Measurements from ENCODE around the gene PDSS1.
"Not testable (repeated sequence)": the region's sequence is repeated elsewhere in the genome, so short reads cannot be mapped to it uniquely, and the experiment has no call there.

The PDSS1 gene

DNA sequence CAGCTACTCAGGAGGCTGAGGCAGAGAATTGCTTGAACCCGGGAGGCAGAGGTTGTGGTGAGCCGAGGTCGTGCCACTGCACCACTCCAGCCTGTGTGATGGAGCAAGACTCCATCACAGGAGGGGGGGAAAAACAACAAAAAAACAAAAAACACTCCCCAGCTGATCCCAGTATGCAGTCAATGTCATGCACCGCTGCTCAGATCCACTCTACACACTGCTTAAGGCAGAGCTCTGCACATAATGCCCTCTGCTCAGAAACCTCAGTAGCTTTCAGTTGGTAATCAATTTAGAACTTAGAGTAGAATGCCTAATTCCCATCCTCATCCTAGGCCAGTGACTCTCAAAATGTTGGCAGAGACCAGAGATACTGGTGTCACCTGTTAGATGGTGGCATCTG is 43.9 kb downstream of the PDSS1 start:
- no peak for DNase-seq

DNA sequence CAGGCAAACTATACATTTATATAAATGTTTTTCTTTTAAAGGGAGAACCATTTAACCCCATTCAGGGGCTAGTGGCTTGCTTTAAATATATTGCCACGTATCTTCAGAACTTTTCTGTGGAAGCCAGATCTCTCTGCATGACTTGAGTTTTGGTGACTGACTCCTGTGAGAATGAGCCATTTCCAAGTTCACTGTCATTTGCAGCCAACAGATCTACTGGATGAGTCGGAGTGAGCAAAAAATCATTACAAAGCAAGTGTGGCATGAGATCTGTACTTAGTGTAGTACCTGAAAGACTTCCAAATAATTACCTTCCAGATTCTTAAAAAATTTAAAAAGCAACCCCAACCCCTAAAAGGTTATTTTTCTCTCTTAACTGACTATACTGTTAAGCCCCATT is 45.6 kb downstream of the PDSS1 start:
- DNase-seq = no peak

DNA sequence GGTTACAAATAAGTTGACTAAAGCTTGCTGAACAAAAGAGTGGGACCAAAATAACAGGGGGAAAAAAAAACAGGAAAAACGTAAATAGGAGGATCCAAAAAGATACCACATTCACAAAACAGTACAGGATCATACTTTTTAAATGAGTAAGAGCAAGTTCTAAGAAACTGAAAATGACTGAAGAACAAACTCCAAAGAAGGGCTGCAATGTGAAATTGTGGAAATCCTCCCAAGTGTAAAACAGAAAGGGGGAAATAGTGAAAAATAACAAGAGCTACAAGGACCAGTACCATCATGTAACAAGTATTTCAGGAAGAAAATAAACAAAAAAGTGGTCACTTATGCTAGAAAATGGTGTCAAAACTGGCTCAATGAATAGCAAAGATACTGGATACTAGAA is 46.3 kb downstream of the PDSS1 start:
- no peak for DNase-seq

DNA sequence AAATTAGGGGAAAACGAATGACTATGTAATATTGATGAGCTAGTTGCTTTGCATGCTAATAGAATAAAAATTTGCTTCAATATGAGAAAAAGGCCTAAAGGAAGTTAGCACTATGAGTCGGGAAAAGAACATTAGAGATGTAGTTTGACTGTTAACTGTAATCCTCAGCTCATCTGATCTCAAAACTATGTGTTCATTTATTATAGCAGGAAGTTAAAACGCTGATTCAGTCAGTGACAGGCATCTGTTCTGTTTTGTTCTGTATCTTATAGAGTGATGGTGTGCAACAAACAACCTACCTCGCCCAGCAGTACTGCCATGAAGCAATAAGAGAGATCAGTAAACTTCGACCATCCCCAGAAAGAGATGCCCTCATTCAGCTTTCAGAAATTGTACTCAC is 48.6 kb downstream of the PDSS1 start:
- no peak for DNase-seq

DNA sequence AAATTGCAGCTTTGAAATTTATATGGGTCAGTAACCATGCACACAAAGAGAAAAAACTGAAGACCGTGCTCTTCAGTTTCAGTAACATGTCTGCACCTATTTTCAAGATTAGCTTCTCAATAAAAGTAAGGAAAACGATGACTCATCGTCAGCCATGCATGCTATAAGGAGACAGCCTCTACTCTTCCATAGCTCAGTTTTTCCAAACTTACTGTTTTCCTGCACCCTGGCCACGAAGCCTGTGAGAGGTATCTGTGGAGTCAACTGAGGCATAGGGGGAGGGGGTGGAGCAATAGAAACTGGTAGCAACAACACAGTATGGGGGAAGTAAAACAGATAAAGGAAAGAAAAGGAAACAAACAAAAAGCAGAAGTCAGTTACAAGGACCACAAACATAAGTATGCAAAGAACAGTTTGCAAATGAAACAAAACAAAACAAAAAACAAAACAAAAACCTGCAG is 58.0 kb downstream of the PDSS1 start:
- no peak for DNase-seq

DNA sequence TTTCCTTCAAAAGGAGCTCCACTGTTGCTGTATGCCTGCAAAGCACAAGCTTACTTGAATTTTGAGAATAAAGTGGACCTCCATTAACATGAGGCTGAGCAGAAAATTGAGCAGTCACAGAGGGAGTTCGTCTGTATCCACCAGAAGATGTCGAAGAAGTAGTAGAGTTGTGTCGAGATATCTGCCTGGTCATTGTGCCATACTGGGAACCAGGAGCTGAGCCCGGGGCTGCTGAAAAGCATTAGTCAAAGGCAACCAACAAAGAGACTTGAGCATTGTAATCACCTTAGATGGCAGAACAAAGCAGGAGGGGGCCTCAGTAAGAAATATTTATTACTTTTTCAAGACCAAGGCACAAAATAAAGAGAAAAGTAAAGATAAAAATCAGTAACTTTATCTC is 61.5 kb downstream of the PDSS1 start:
- no peak for DNase-seq

DNA sequence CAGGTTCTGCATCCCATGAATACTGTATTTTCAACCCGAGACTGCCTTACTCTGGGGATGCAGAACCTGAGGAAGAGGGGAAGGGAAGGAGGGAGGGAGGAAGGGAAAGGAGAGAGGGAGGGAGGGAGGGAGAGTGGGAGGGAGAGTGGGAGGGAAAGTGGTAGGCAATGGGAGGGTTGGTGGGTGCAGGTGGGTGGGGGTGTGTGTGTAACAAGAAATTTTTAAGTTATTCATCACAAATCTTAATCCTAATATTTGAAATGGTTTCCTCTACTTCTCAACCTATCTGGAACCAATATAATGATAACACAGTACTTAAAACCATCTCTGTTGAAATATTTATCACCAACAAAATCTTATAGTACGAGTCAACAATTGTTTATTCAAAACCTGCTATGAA is 68.0 kb downstream of the PDSS1 start:
- DNase-seq = no peak

DNA sequence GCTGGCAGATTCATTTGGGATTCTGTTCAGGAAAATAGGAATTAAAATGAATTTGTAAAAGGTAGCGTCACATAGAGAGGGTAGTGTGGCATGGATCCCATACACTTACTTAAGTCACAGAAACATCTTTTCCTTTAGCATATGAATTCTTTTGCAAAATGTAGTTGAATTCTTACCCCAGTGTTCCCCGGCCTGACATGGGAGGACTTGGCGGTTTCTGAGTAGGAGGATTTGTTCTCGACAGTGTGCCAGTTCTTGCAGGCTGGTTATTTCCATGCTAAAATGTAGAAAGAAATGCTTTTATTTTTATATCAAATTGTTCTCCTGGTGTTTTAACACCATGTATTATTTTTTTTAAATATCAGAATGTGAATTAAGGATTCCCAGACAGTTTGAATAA is 72.6 kb downstream of the PDSS1 start:
- no peak for DNase-seq

DNA sequence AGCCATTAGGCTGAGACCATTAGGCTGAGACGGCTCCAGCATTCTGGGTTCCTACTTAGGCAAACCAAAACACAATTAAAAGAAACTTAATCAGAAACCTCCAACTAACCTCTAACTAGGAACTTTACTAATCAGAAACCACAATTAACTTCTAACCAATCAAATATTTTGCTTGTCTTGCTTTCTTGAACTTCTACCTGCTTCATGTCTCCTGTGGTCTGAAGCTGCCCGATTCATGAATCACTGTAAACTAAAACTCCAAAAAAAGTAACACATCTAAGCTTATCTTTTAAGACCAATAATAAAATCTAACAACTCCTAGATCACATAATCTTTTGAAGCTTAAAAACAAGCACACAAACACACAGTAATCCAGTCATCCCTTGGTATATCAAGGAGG is 76.1 kb downstream of the PDSS1 start:
- DNase-seq = no peak

DNA sequence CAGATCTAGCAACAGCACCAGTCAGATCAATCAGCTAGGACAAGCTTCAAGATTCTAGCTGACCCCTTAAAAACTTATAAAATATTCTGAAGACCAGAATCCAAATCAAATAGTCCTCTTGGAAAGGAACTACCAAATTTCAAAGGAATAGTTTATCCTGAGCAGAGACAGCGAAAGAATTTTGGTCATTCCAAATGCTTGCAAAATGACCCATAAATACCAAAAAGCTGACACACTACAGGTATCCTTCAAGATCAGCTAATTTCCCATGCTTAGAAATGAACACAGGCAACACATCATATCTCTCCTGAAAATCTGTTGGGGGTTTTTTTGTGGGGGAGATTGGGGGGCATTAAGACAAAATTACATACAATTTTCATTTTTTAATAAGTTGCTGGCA is 78.8 kb downstream of the PDSS1 start:
- DNase-seq = no peak

DNA sequence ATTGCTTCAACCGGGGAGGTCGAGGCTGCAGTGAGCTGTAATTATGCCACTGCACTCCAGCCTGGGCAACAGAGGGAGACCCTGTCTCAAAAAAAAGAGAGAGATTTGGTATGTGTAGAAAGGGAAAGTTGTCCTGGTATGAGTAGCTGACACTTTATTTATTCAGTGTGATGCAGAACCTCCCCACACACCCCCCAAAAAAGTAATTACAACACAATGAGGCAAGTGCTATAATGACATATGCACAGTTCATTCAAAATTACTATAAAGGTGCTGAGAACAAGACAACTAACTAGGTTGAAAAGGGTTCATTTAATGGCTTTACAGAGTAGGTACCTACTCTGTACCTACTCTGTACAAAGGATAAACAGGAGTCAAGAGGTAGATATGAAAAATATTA is 80.2 kb downstream of the PDSS1 start:
- DNase-seq = no peak

DNA sequence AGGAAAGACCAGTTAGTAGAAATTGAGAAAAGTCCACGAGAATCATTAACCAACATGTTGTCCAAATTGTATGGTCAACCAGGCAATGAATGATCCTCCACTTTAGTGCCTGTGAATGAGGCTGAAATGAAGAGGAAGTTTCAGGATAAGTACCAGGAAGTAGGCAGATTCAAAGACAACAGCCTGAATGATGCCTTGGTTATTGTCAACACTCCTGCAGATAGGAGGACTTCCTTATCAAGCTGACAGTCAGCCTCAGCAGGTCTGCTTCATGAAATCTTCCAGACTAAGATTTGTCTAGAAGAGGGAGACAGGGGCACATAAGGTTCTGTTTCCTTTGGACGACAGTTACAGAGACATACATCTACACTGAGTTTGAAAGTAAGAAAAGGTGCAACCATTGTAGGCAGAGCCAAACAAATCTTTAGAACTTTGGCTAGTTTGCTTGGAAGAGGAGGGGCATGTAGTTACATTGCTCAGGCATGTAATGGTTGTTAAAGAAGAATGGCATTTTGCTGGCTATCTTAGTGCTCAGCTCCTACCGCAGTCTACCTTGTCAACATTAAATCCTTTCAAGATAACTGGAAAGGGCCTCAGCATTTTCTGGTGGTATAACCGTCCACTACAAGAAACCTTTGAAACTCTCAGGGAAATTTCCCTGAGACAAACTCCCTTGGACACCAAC is 81.8 kb downstream of the PDSS1 start:
- no peak for DNase-seq

DNA sequence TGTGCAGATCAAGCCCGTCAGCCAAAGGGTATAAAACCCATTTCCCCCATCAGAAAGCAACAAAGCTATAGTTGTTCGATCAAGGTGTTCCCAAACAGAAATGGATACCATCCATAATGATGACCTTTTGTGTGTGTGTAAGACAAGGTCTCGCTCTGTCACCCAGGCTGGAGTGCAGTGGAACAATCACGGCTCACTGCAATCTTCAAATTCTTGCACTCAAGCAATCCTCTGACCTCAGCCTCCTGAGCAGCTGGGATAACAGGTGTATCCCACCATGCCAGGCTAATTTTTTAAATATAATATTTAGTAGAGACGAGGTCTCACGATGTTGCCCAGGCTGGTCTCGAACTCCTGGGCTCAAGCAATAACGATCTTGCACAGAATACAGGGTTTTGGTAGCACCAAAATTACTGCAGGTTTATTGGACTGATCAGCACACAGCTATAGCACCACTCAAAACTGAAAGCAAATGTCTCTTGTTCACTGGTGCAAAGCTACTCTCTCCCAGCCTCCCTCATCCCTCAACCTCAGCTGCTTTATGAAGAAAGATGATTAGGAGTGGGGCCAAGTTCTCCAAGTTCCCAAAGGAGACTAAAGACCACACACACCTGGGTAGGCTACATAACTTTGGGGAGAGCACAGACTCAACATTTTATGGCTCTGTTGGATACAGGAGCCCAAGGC is 82.7 kb downstream of the PDSS1 start:
- DNase-seq = no peak

DNA sequence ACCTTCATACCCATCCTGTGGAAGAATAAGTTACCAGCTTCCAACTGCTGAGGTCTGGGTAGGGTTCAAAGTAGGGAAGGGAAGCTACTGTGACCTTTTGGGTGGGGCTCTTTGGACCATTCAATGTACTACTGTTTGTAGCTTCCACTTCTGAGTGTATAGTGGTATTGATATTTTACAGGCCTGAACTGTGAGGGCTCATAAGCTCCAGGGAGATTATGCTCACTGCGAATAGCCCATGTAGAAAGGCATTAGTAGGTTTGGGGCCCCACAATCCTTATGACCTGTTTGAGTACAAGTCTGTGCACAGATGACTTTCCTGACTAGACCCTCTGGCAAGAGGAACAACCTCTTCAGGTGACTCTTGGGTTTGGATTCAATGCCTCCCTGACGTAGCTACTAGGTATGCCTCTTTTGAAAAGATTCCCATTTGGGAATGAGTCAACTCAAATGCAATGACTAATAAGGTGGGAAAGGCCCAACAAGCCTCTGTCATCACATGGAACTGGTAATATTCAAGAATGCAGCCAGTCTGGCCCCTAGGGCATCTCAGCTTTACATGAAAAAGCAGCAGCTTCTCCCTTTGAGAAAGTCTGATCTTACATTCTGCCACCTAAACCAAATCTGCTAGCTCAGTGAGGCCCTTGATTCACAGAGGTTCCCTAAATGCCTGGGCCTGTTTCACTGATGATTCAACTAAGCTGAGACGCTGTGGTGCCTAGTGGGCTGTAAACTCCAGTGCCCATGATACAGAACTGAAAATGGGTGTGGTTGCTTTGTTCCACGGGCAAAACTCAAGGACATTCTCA is 83.5 kb downstream of the PDSS1 start:
- no peak for DNase-seq

DNA sequence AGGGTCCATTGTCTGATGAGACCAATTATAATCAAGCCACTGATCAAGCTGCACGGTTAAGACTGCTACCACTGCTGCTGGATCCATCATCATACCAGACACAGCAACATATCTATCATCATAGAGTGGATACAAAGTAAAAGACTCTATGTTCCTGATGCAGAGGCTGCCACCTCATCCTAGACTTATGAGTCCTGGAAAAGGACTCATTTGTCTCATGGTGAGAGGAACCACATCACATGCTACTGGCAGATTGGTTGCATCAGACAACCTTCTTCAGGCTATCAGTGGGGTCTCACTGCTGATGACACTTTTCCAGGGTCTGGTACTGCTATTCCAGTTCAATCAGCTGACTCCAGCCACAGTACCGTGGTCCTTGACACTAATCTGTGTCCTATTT is 84.3 kb downstream of the PDSS1 start:
- DNase-seq = no peak

DNA sequence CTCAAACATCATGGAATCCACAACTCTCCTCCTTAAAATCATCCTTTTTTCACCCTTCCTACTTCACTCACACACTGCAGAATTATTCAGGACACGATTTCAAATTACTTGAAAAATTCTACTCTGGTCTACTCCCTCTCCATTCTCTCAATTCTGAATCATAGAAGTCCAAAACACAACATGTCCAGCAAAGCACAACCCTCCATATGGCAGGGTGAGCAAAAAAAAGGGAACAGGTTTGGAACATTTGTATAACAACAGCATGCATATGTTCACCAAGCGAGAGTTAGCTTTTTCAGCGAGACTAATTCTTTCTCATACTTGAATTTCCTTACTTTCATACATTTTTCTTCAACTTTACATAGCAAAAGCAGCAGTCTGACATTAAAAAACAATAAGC is 89.9 kb downstream of the PDSS1 start:
- DNase-seq = no peak

DNA sequence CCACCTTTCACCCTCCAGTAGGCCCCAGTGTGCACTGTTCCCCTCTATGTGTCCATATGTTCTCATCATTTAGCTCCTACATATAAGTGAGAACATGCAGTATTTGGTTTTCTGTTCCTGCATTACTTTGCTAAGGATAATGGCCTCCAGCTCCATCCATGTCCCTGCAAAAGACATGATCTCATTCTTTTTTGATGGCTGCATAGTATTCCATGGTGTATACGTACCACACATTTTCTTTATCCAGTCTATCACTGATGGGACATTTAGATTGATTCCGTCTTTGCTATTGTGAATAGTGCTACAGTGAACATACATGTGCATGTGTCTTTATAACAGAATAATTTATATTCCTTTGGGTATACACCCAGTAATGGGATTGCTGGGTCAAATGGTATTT is 92.3 kb downstream of the PDSS1 start:
- not testable (repeated sequence) for DNase-seq

DNA sequence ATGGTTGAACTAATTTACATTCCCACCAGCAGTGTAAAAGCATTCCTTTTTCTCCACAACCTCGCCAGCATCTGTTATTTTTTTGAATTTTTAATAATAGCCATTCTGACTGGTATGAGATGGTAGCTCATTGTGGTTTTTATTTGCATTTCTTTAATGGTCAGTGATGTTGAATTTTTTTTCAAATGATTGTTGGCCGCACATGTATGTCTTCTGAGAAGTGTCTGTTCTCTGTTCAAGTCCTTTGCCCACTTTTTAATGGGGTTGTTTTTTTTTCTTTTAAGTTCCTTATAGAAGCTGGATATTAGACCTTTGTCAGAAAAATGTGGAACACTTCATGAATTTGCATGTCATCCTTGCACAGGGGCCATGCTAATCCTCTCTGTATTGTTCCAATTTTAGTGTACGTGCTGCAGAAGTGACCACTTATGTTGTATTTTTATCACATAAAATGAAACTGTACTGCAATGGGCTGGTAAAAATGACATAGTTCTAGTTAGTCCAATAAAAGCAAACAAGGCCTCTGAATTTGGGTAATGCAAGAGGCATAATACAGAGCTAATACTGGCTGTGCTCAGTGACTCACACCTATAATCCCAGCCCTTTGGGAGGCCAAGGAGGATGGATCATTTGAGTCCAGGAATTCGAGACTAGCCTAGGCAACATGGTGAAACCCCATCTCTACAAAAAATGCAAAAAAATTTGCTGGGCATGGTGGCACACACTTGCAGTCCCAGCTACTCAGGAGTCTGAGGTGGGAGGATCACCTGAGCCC is 92.9 kb downstream of the PDSS1 start:
- DNase-seq = no peak

DNA sequence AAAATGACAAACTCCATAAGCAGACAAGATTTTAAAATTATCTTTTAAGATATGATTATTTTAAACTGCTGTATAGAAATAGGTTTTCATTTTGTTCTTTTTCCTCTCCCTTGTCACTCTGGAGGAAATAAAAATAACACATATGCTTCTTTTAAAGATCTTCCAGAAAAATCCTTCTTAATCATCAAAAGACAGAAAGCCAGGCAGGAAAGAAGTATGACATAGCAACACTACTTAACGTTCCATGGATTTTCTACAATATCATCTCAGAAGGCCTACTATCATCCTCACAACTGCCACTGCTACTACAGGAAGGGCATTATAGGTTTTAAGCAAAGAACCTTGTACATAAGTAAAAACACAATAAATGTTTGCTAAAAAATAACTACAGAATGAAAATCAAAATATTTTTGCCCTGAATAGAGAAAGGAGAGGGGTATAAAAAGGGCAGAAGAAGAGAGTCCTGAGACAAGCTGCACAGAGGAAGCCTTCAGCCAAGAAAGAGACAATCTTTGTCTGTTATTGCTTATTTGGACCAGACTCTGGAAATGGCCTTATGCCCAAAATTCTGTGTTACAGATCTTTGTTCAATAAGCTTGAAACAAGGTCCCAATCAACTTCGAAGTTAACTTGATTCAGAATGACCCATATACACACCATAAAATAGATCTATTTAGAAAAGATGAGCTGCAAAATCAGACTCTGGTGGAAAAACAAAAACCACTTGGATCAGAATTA is 95.4 kb downstream of the PDSS1 start:
- no peak for DNase-seq

Measured in activated naive CD4-positive, alpha-beta T cell (primary cell).